NCI-H1930 (cell line): ENCODE measurements around the gene KLF11.
"Not testable (repeated sequence)": the region's sequence is repeated elsewhere in the genome, so short reads cannot be mapped to it uniquely, and the experiment has no call there.

ENCODE experiments used
- DNase-seq, 2 experiments: peaks; one replicate each; lab custom pipeline; 2025; lab: John Stamatoyannopoulos, UW

KLF11 gene

GRCh38 chr2:10009271-10009810, 34.0 kb upstream of the KLF11 start:
- no peak for DNase-seq

GRCh38 chr2:10009811-10010781, 33.3 kb upstream of the KLF11 start:
- DNase-seq: no peak

GRCh38 chr2:10010861-10011605, 32.3 kb upstream of the KLF11 start:
- not testable (repeated sequence) for DNase-seq

- DNase-seq: peak; percentile 79 to 85
These were observed 31.6 kb upstream of the KLF11 start for GRCh38 chr2:10011606-10012325.

GRCh38 chr2:10012366-10012962, 30.9 kb upstream of the KLF11 start:
- DNase-seq: peak in 1 of 2 experiments; percentile 91

GRCh38 chr2:10012963-10013461, 30.3 kb upstream of the KLF11 start:
- DNase-seq: peak; percentile 91

- DNase-seq: peak; percentile 72 to 87
These were observed 29.5 kb upstream of the KLF11 start for GRCh38 chr2:10013651-10014417.

- DNase-seq: peak; percentile 23 to 67
These were observed 28.7 kb upstream of the KLF11 start for GRCh38 chr2:10014418-10015190.

- DNase-seq: peak in 1 of 2 experiments; percentile 84
These were observed 27.9 kb upstream of the KLF11 start for GRCh38 chr2:10015376-10015989.

- peak in 1 of 2 experiments; percentile 22 for DNase-seq
These were observed 27.1 kb upstream of the KLF11 start for GRCh38 chr2:10016001-10016801.

GRCh38 chr2:10016802-10017258, 26.5 kb upstream of the KLF11 start:
- no peak for DNase-seq

GRCh38 chr2:10017313-10017941, 25.9 kb upstream of the KLF11 start:
- no peak for DNase-seq

- no peak for DNase-seq
These were observed 24.2 kb upstream of the KLF11 start for GRCh38 chr2:10019174-10019573.

- DNase-seq: no peak
These were observed 23.5 kb upstream of the KLF11 start for GRCh38 chr2:10019602-10020400.

GRCh38 chr2:10022041-10022421, 21.3 kb upstream of the KLF11 start:
- DNase-seq: no peak

GRCh38 chr2:10022445-10022844, 20.9 kb upstream of the KLF11 start:
- DNase-seq: no peak
